Body of pancreas (tissue), 4 donors: ENCODE measurements around the gene TMEM82. TPM values are rescaled to one million over a fixed set of nuclear protein-coding genes. Genes with fewer than 3 reads are reported as not detected.

Source experiments
- ATAC-seq: fragments of 150-250 bp; one replicate; pipeline ENCODE4 v1.9.1; 2016
- DNase-seq, 4 donors: peaks; one replicate each; pipeline ENCODE4 v3.0.0-alpha.2; 2019
- H3K27ac ChIP-seq, 4 donors: fragments of 200-600 bp; sonication (generic); 1 replicate in 3 of 4; 2 replicates in 1 of 4; pipeline versions ENCODE4 v1.5.1 to v1.6.1; 2016 to 2019; ENCODE audit warnings: mild to moderate bottlenecking in 1 of 4, mixed read lengths in 1 of 4, moderate library complexity in 1 of 4
- H3K27me3 ChIP-seq, 2 donors: fragments of 200-600 bp; sonication (generic); one replicate each; pipeline ENCODE4 v1.6.0; 2016; ENCODE audit warnings: mild to moderate bottlenecking in 1 of 2
- H3K36me3 ChIP-seq, 2 donors: fragments of 200-600 bp; sonication (generic); replicated peaks in 1 of 2; 2 replicates each; pipeline ENCODE4 v1.5.1; 2016; ENCODE audit warnings: low read depth in 2 of 2; ENCODE audit not compliant: insufficient read depth in 1 of 2
- H3K4me1 ChIP-seq: fragments of 200-600 bp; sonication (generic); one replicate; pipeline ENCODE4 v1.6.0; 2016
- H3K4me3 ChIP-seq, 2 donors: fragments of 200-600 bp; sonication (generic); 1 replicate in 1 of 2; 2 replicates in 1 of 2; pipeline ENCODE4 v1.5.1; 2016 to 2019
- H3K9me3 ChIP-seq, 3 donors: fragments of 200-600 bp; sonication (generic); 1 replicate in 2 of 3; 2 replicates in 1 of 3; pipeline ENCODE4 v1.5.1; 2016
- CTCF ChIP-seq, 7 experiments: fragments of 450-650 bp in 4 of 7; fragments of 200-600 bp in 3 of 7; sonication (generic) in 3 of 7; IDR thresholded peaks; one replicate each; pipeline ENCODE4 v1.5.1; 2016 to 2019; ENCODE audit warnings: antibody characterized with exemption in 7 of 7
- POLR2A ChIP-seq, 3 donors: fragments of 450-650 bp; IDR thresholded peaks; one replicate each; pipeline ENCODE4 v1.6.1; 2016; ENCODE audit warnings: antibody characterized with exemption in 3 of 3, mild to moderate bottlenecking in 2 of 3
- WGBS, 2 donors: methylation state at CpG; one replicate each; pipeline ENCODE4 v1.1.5; 2017; 5-methylcytosine and 5-hydroxymethylcytosine counted together
- intact Hi-C: fragments of 100-400 bp; cut with DNase I; formaldehyde crosslinking; loops from one replicate; pipeline ENCODE4 v1.15.1; 2023
- total RNA-seq, 2 donors: library from RNA; depleted of rRNA; stranded (reverse); fragments of >200 nt; gene quantifications; one replicate each; pipeline ENCODE4 v1.1.0, GENCODE V29; 2016

The TMEM82 gene
- total RNA-seq, 2 donors from 2014 or later, result not detected

GRCh38 chr1:15700508-15700907, 41.8 kb upstream of the TMEM82 start:
- Histone ChIP-seq H3K9me3 (no peaks in the 10 kb centered on the region), H3K4me3 (no peak overlapping the region), H3K27me3 (no peaks in the 10 kb centered on the region), H3K36me3 (no peaks in the 10 kb centered on the region), H3K4me1 (peaks cover 14% of the 10 kb centered on the region), H3K27ac (no peak overlapping the region)
- 81 to 96% methylated on average over 6 of the region's 6 CpGs for WGBS, 2 donors
- TF ChIP-seq CTCF (IDR thresholded peaks at IDR 0.05), result no peak
- no peak for TF ChIP-seq POLR2A (IDR thresholded peaks at IDR 0.05)
- intact Hi-C loops, result no loop called here
- no peak for ATAC-seq
- DNase-seq, result no peak

- TF ChIP-seq POLR2A (IDR thresholded peaks at IDR 0.05) (no peak), CTCF (IDR thresholded peaks at IDR 0.05) (no peak)
- ATAC-seq, result no peak
- DNase-seq, result no peak
- WGBS, 2 donors, result 80 to 86% methylated on average over 4 to 8 of the region's 8 CpGs
- H3K9me3 ChIP-seq, result no peaks in the 10 kb centered on the region
- H3K27me3 ChIP-seq, result no peaks in the 10 kb centered on the region
- peaks cover 14% of the 10 kb centered on the region for H3K4me1 ChIP-seq
- no peak overlapping the region for H3K27ac ChIP-seq
- intact Hi-C loops, result no loop called here
- no peak overlapping the region for H3K4me3 ChIP-seq
- H3K36me3 ChIP-seq, result no peaks in the 10 kb centered on the region
These were observed 40.5 kb upstream of the TMEM82 start for GRCh38 chr1:15701784-15702183.

GRCh38 chr1:15702722-15703550, 39.4 kb upstream of the TMEM82 start:
- Histone ChIP-seq H3K27ac (peak overlapping the region; percentile 46 to 78 (median 74)), H3K36me3 (no peaks in the 10 kb centered on the region), H3K9me3 (no peaks in the 10 kb centered on the region), H3K4me3 (no peak overlapping the region), H3K27me3 (no peaks in the 10 kb centered on the region), H3K4me1 (peaks cover 14% of the 10 kb centered on the region)
- intact Hi-C loops, result no loop called here
- ATAC-seq (peak; percentile 74), DNase-seq (peak; percentile 46 to 64 (median 51))
- no peak for TF ChIP-seq POLR2A (IDR thresholded peaks at IDR 0.05)
- TF ChIP-seq CTCF (IDR thresholded peaks at IDR 0.05), result peak in 5 of 7 experiments; percentile 16 to 42 (median 25)
- 44 to 50% methylated on average over 15 to 17 of the region's 19 CpGs for WGBS, 2 donors

GRCh38 chr1:15703562-15703961, 38.7 kb upstream of the TMEM82 start:
- Histone ChIP-seq H3K4me3 (no peak overlapping the region), H3K4me1 (peaks cover 14% of the 10 kb centered on the region)
- intact Hi-C loops, result no loop called here

More at GRCh38 chr1:15703562-15703961, 38.7 kb upstream of the TMEM82 start:
- Histone ChIP-seq H3K27ac (peak overlapping the region; percentile 8 to 78 (median 74)), H3K9me3 (no peaks in the 10 kb centered on the region), H3K36me3 (no peaks in the 10 kb centered on the region), H3K27me3 (no peaks in the 10 kb centered on the region)
- peak in 1 of 3 donors; percentile 10 for TF ChIP-seq POLR2A (IDR thresholded peaks at IDR 0.05)
- TF ChIP-seq CTCF (IDR thresholded peaks at IDR 0.05), result no peak
- DNase-seq (peak; percentile 43 to 66 (median 62)), ATAC-seq (peak; percentile 77)
- WGBS, 2 donors, result 26 to 31% methylated on average over 8 to 9 of the region's 9 CpGs
